Astrocyte (in vitro differentiated cells and primary cell): Measurements from ENCODE around the gene EHD4. TPM values are rescaled to one million over a fixed set of nuclear protein-coding genes. Genes with fewer than 3 reads are reported as not detected.

Experiments used
- DNase-seq: peaks from one replicate; pipeline ENCODE4 v3.0.0-alpha.2; 2010; ENCODE audit warnings: low read depth
- FAIRE-seq: peaks from 2 replicates; lab custom pipeline; 2011; peaks lifted over from hg19 to GRCh38; lab: Jason Lieb, UNC
- H2AFZ ChIP-seq: 2 replicates; pipeline ENCODE4 v1.6.0; 2012; ENCODE audit warnings: low read depth, low read length, inconsistent platforms
- H3K27ac ChIP-seq: 2 replicates; pipeline ENCODE4 v1.5.1; 2011; ENCODE audit warnings: low read depth, low read length, inconsistent platforms
- H3K27me3 ChIP-seq: 2 replicates; pipeline ENCODE4 v1.6.0; 2011; ENCODE audit warnings: low read length, inconsistent platforms; ENCODE audit not compliant: insufficient read depth
- H3K36me3 ChIP-seq: 2 replicates; pipeline ENCODE4 v1.5.1; 2011; ENCODE audit warnings: low read length, inconsistent platforms; ENCODE audit not compliant: insufficient read depth
- H3K4me1 ChIP-seq: 2 replicates; pipeline ENCODE4 v1.5.1; 2011; ENCODE audit warnings: low read length, inconsistent platforms; ENCODE audit not compliant: insufficient read depth
- H3K4me2 ChIP-seq: 2 replicates; pipeline ENCODE4 v1.6.0; 2012; ENCODE audit warnings: low read length, inconsistent platforms
- H3K4me3 ChIP-seq: 2 replicates; pipeline ENCODE4 v1.5.1; 2011; ENCODE audit warnings: low read depth, mild to moderate bottlenecking, low read length, inconsistent platforms; ENCODE audit not compliant: insufficient read depth
- H3K79me2 ChIP-seq: 2 replicates; pipeline ENCODE4 v1.6.0; 2012; ENCODE audit warnings: mild to moderate bottlenecking, low read length, inconsistent platforms; ENCODE audit not compliant: insufficient read depth
- H3K9ac ChIP-seq: 2 replicates; pipeline ENCODE4 v1.6.0; 2012; ENCODE audit warnings: mild to moderate bottlenecking, low read length, inconsistent platforms
- H3K9me3 ChIP-seq: 2 replicates; pipeline ENCODE4 v1.5.1; 2012; ENCODE audit warnings: low read depth, mild to moderate bottlenecking, low read length, inconsistent platforms; ENCODE audit not compliant: insufficient read depth
- H4K20me1 ChIP-seq: 2 replicates; pipeline ENCODE4 v1.6.0; 2012; ENCODE audit warnings: low read length, inconsistent platforms; ENCODE audit not compliant: insufficient read depth
- H3K27ac Mint-ChIP-seq: one replicate; pipeline ENCODE4 v1.8.0; 2021; ENCODE audit warnings: mild to moderate bottlenecking, mixed read lengths; ENCODE audit not compliant: unreplicated experiment
- H3K27me3 Mint-ChIP-seq: one replicate; pipeline ENCODE4 v1.8.0; 2021; ENCODE audit warnings: low read depth, mixed read lengths; ENCODE audit not compliant: unreplicated experiment
- H3K36me3 Mint-ChIP-seq: one replicate; pipeline ENCODE4 v1.8.0; 2021; ENCODE audit warnings: low read depth, mixed read lengths; ENCODE audit not compliant: unreplicated experiment
- H3K4me1 Mint-ChIP-seq: one replicate; pipeline ENCODE4 v1.8.0; 2021; ENCODE audit warnings: low read depth, mixed read lengths; ENCODE audit not compliant: unreplicated experiment
- H3K4me3 Mint-ChIP-seq: one replicate; pipeline ENCODE4 v1.8.0; 2021; ENCODE audit warnings: mild to moderate bottlenecking, moderate library complexity, mixed read lengths; ENCODE audit not compliant: unreplicated experiment
- H3K9me3 Mint-ChIP-seq: one replicate; pipeline ENCODE4 v1.8.0; 2021; ENCODE audit warnings: mild to moderate bottlenecking, mixed read lengths; ENCODE audit not compliant: unreplicated experiment
- EZH2 ChIP-seq: IDR thresholded peaks from 2 replicates; pipeline ENCODE4 v1.6.1; 2012; ENCODE audit warnings: mild to moderate bottlenecking, low read length, inconsistent platforms; ENCODE audit not compliant: insufficient read depth
- microRNA-seq: library from miRNA; unstranded; fragments of <30 nt; microRNA quantifications from one replicate; pipeline ENCODE4 v1.2.0, GENCODE V29; 2020
- total RNA-seq: library from RNA; stranded (reverse); gene quantifications from 2 replicates; pipeline ENCODE4 v1.2.1, GENCODE V29; 2021
- TF ChIP-seq, protein P1 (sequence below): IDR thresholded peaks from 2 replicates; pipeline ENCODE4 v1.5.1; 2011; ENCODE audit warnings: low read depth, mild to moderate bottlenecking, inconsistent platforms, low read length, moderate library complexity; ENCODE audit not compliant: insufficient read depth

The EHD4 gene
- total RNA-seq, 1 donor from 2014 or later: 46.4 TPM

DNA sequence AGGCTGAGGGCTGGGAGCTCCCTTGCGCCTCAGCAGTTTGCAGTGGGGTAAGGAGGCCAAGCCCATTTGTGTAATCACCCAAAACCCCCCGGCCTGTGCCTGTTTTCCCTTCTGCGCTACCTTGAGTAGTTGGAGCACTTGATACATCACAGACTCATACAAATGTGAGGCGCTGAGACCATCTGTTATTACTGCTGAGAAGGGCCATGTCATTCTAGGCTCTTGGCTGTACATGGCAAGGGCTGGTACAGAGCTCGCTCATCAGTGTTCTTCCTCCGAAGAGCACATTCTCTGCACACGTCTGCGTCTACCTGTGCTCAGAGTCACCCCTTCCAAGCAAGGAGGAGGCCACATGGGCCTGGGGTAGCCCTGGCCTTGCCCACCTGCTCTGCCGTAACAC lies 124.4 kb downstream of the EHD4 start:
- no peak for TF ChIP-seq EZH2
- TF ChIP-seq, protein P1, sequence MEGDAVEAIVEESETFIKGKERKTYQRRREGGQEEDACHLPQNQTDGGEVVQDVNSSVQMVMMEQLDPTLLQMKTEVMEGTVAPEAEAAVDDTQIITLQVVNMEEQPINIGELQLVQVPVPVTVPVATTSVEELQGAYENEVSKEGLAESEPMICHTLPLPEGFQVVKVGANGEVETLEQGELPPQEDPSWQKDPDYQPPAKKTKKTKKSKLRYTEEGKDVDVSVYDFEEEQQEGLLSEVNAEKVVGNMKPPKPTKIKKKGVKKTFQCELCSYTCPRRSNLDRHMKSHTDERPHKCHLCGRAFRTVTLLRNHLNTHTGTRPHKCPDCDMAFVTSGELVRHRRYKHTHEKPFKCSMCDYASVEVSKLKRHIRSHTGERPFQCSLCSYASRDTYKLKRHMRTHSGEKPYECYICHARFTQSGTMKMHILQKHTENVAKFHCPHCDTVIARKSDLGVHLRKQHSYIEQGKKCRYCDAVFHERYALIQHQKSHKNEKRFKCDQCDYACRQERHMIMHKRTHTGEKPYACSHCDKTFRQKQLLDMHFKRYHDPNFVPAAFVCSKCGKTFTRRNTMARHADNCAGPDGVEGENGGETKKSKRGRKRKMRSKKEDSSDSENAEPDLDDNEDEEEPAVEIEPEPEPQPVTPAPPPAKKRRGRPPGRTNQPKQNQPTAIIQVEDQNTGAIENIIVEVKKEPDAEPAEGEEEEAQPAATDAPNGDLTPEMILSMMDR: no peak
- Histone ChIP-seq H3K4me3 (no peak overlapping the region), H4K20me1 (no peaks in the 10 kb centered on the region), H3K9ac (no peak overlapping the region), H3K36me3 (peaks cover 3% of the 10 kb centered on the region), H3K4me1 (no peaks in the 10 kb centered on the region), H2AFZ (no peak overlapping the region), H3K79me2 (no peaks in the 10 kb centered on the region), H3K4me2 (no peak overlapping the region), H3K9me3 (no peaks in the 10 kb centered on the region), H3K27ac (no peak overlapping the region), H3K27me3 (no peaks in the 10 kb centered on the region)
- FAIRE-seq: no peak
- Mint-ChIP-seq H3K9me3 (no peaks in the 10 kb centered on the region), H3K4me3 (no peak overlapping the region), H3K27me3 (peaks cover 4% of the 10 kb centered on the region), H3K4me1 (peaks cover 5% of the 10 kb centered on the region), H3K36me3 (peaks cover 16% of the 10 kb centered on the region), H3K27ac (no peak overlapping the region)
- DNase-seq: no peak

DNA sequence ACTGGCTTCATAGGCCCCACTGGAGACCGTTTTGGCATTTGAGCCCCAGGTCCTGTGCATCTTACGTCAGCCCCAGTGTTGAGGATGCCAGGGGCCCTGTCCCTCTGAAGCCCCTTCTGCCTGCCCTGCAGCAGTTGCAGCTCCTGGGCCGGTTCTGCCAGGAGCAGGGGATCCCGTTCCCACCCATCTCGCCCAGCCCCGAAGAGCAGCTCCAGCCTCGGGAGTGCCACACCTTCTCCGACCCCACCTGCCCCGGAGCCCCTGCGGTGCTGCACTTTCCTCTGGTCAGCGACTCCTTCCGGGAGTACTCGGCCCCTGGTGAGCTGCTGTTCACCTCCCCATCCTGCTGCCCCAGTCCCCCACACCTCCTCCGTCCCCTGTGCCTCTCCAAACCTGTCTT lies 125.2 kb downstream of the EHD4 start:
- no peak overlapping the region for H3K27ac Mint-ChIP-seq

More for the DNA sequence above, 125.2 kb downstream of the EHD4 start:
- Mint-ChIP-seq H3K36me3 (peaks cover 18% of the 10 kb centered on the region), H3K4me1 (peaks cover 5% of the 10 kb centered on the region), H3K27me3 (peaks cover 4% of the 10 kb centered on the region), H3K4me3 (no peak overlapping the region), H3K9me3 (no peaks in the 10 kb centered on the region)
- Histone ChIP-seq H3K9ac (no peak overlapping the region), H3K36me3 (peaks cover 3% of the 10 kb centered on the region), H4K20me1 (no peaks in the 10 kb centered on the region), H3K4me3 (no peak overlapping the region), H3K9me3 (no peaks in the 10 kb centered on the region), H2AFZ (no peak overlapping the region), H3K4me2 (no peak overlapping the region), H3K79me2 (no peaks in the 10 kb centered on the region), H3K4me1 (no peaks in the 10 kb centered on the region), H3K27ac (no peak overlapping the region), H3K27me3 (no peaks in the 10 kb centered on the region)
- no peak for TF ChIP-seq EZH2
- TF ChIP-seq, protein P1: no peak
- DNase-seq (no peak), FAIRE-seq (no peak)

Small RNA genes within 50 kb of the gene (microRNA-seq; reads per million reads assigned to microRNA genes)
- not detected for gene MIR4310

Other genes starting within 250 kb of the EHD4 start
- gene MAPKBP1, start 198.1 kb downstream of the EHD4 start, total RNA-seq: 30.8 and 30.9 TPM in 2 replicates
- 5.7 and 7.6 TPM in 2 replicates for gene JMJD7, start 144.5 kb downstream of the EHD4 start, total RNA-seq
- 1.5 and 1.8 TPM in 2 replicates for gene PLA2G4B, start 133.7 kb downstream of the EHD4 start, total RNA-seq
- gene SPTBN5, start 78.5 kb downstream of the EHD4 start, total RNA-seq: 5.3 and 6.7 TPM in 2 replicates
- gene PLA2G4E, start 48.5 kb upstream of the EHD4 start, total RNA-seq: not detected in 2 replicates
- not detected in 2 replicates for gene PLA2G4D, start 122.0 kb upstream of the EHD4 start, total RNA-seq
- gene PLA2G4F, start 184.1 kb upstream of the EHD4 start, total RNA-seq: 0.30 TPM in 1 of 2 replicates, not detected in the other
- 60.6 and 63.0 TPM in 2 replicates for gene VPS39, start 235.7 kb upstream of the EHD4 start, total RNA-seq